ENCODE results near the gene SNUPN.

SNUPN gene

GRCh38 chr15:75654201-75654907 lies 28.8 kb upstream of the SNUPN start:
- no peak for DNase-seq (ENCODE audit: low read depth in 3 of 3)

GRCh38 chr15:75653347-75653913 lies 27.9 kb upstream of the SNUPN start:
- no peak for DNase-seq (ENCODE audit: low read depth in 3 of 3)

- no peak for DNase-seq (ENCODE audit: low read depth in 3 of 3)
These were observed 26.5 kb upstream of the SNUPN start for GRCh38 chr15:75651810-75652543.

GRCh38 chr15:75650908-75651809 lies 25.6 kb upstream of the SNUPN start:
- no peak for DNase-seq (ENCODE audit: low read depth in 3 of 3)

GRCh38 chr15:75649848-75650247 lies 24.3 kb upstream of the SNUPN start:
- no peak for DNase-seq (ENCODE audit: low read depth in 3 of 3)

GRCh38 chr15:75649045-75649761 lies 23.7 kb upstream of the SNUPN start:
- no peak for DNase-seq (ENCODE audit: low read depth in 3 of 3)

- DNase-seq (ENCODE audit: low read depth in 3 of 3) = no peak
These were observed 22.9 kb upstream of the SNUPN start for GRCh38 chr15:75648156-75649000.

GRCh38 chr15:75647370-75648155 lies 22.0 kb upstream of the SNUPN start, which contains the start of gene SNX33:
Gene SNX33, plus strand, starts transcription at chr15:75647912. Its CDS starts 1,191 bp downstream, at chr15:75649103.
- DNase-seq (ENCODE audit: low read depth in 3 of 3) = peak in 2 of 3 experiments; percentile 27 to 67

- no peak for DNase-seq (ENCODE audit: low read depth in 3 of 3)
These were observed 21.4 kb upstream of the SNUPN start for GRCh38 chr15:75646944-75647364.

- DNase-seq (ENCODE audit: low read depth in 3 of 3) = no peak
These were observed 20.8 kb upstream of the SNUPN start for GRCh38 chr15:75646112-75646943.

- DNase-seq (ENCODE audit: low read depth in 3 of 3) = no peak
These were observed 18.9 kb upstream of the SNUPN start for GRCh38 chr15:75644376-75644775.

- DNase-seq (ENCODE audit: low read depth in 3 of 3) = no peak
These were observed 16.1 kb upstream of the SNUPN start for GRCh38 chr15:75641603-75642002.

- DNase-seq (ENCODE audit: low read depth in 3 of 3) = no peak
These were observed 15.6 kb upstream of the SNUPN start for GRCh38 chr15:75641179-75641503.

GRCh38 chr15:75640483-75641178 lies 15.1 kb upstream of the SNUPN start:
- DNase-seq (ENCODE audit: low read depth in 3 of 3) = peak in 1 of 3 experiments; percentile 46

GRCh38 chr15:75639709-75640482 lies 14.4 kb upstream of the SNUPN start, which contains the start of gene IMP3:
Gene IMP3, minus strand, starts transcription at chr15:75640224. Its CDS starts 56 bp downstream, at chr15:75640168.
- peak; percentile 83 to 92 (median 89) for DNase-seq (ENCODE audit: low read depth in 3 of 3)

GRCh38 chr15:75639191-75639708 lies 13.7 kb upstream of the SNUPN start:
- DNase-seq (ENCODE audit: low read depth in 3 of 3) = no peak

All from stimulated activated CD4-positive, alpha-beta T cell treated with anti-CD3 and anti-CD28 coated beads, TNF-alpha, amount 100 ng/mL, for 24 hours (primary cell).